Measurements from ENCODE around the gene CFAP410.

GRCh38 chr21:44299085-44299457 is 40.1 kb downstream of the CFAP410 start:
- TF ChIP-seq, protein P1, sequence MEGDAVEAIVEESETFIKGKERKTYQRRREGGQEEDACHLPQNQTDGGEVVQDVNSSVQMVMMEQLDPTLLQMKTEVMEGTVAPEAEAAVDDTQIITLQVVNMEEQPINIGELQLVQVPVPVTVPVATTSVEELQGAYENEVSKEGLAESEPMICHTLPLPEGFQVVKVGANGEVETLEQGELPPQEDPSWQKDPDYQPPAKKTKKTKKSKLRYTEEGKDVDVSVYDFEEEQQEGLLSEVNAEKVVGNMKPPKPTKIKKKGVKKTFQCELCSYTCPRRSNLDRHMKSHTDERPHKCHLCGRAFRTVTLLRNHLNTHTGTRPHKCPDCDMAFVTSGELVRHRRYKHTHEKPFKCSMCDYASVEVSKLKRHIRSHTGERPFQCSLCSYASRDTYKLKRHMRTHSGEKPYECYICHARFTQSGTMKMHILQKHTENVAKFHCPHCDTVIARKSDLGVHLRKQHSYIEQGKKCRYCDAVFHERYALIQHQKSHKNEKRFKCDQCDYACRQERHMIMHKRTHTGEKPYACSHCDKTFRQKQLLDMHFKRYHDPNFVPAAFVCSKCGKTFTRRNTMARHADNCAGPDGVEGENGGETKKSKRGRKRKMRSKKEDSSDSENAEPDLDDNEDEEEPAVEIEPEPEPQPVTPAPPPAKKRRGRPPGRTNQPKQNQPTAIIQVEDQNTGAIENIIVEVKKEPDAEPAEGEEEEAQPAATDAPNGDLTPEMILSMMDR (conservative IDR thresholded peaks at IDR 0.05 in 1 of 2, IDR thresholded peaks at IDR 0.05 in 1 of 2; ENCODE audit: extremely low read depth in 1 of 2, insufficient read depth in 1 of 2, low read depth in 1 of 2, low read length in 2 of 2), result no peak
- TF ChIP-seq EZH2 (IDR thresholded peaks at IDR 0.05; ENCODE audit: borderline replicate concordance, low read length), result no peak
